ENCODE measurements around the gene FAM107B. TPM values are rescaled to one million over a fixed set of nuclear protein-coding genes. Genes with fewer than 3 reads are reported as not detected.

Gene FAM107B
- total RNA-seq, 4 donors from 2014 or later: 7.3 to 15.6 (median 13.3) TPM

GRCh38 chr10:14563359-14563940 lies 211.2 kb downstream of the FAM107B start:
- Histone ChIP-seq H3K27ac (no peak overlapping the region), H3K36me3 (peaks cover 0 to 11% of the 10 kb centered on the region in 2 donors), H3K4me1 (no peaks in the 10 kb centered on the region), H3K9me3 (peaks cover 0 to 5% (median 0%) of the 10 kb centered on the region in 3 donors), H3K27me3 (no peaks in the 10 kb centered on the region), H3K4me3 (no peak overlapping the region)
- 83 to 89% methylated on average over 3 to 4 of the region's 4 CpGs for WGBS, 2 donors (ENCODE audit: low coverage in 1 of 2)
- TF ChIP-seq EP300 (IDR thresholded peaks at IDR 0.05) (no peak), POLR2AphosphoS5 (IDR thresholded peaks at IDR 0.05) (no peak), POLR2A (IDR thresholded peaks at IDR 0.05) (no peak)
- TF ChIP-seq, protein P1, sequence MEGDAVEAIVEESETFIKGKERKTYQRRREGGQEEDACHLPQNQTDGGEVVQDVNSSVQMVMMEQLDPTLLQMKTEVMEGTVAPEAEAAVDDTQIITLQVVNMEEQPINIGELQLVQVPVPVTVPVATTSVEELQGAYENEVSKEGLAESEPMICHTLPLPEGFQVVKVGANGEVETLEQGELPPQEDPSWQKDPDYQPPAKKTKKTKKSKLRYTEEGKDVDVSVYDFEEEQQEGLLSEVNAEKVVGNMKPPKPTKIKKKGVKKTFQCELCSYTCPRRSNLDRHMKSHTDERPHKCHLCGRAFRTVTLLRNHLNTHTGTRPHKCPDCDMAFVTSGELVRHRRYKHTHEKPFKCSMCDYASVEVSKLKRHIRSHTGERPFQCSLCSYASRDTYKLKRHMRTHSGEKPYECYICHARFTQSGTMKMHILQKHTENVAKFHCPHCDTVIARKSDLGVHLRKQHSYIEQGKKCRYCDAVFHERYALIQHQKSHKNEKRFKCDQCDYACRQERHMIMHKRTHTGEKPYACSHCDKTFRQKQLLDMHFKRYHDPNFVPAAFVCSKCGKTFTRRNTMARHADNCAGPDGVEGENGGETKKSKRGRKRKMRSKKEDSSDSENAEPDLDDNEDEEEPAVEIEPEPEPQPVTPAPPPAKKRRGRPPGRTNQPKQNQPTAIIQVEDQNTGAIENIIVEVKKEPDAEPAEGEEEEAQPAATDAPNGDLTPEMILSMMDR (IDR thresholded peaks at IDR 0.05): no peak
- ATAC-seq: no peak

- Histone ChIP-seq H3K27ac (no peak overlapping the region), H3K27me3 (no peaks in the 10 kb centered on the region), H3K4me1 (no peaks in the 10 kb centered on the region), H3K4me3 (no peak overlapping the region), H3K9me3 (peaks cover 0 to 5% (median 0%) of the 10 kb centered on the region in 3 donors), H3K36me3 (peaks cover 0 to 9% of the 10 kb centered on the region in 2 donors)
- ATAC-seq: no peak
- WGBS, 2 donors (ENCODE audit: low coverage in 1 of 2): 66 to 85% methylated on average over 3 of the region's 3 CpGs
- no peak for TF ChIP-seq POLR2AphosphoS5 (IDR thresholded peaks at IDR 0.05)
- TF ChIP-seq, protein P1 (IDR thresholded peaks at IDR 0.05): no peak
- TF ChIP-seq EP300 (IDR thresholded peaks at IDR 0.05): no peak
- no peak for TF ChIP-seq POLR2A (IDR thresholded peaks at IDR 0.05)
These were observed 211.7 kb downstream of the FAM107B start for GRCh38 chr10:14563076-14563336.

GRCh38 chr10:14562218-14563075 lies 212.2 kb downstream of the FAM107B start:
- H3K27me3 ChIP-seq: no peaks in the 10 kb centered on the region
- ATAC-seq: no peak
- 63 to 89% methylated on average over 4 of the region's 4 CpGs for WGBS, 2 donors (ENCODE audit: low coverage in 1 of 2)

GRCh38 chr10:14560791-14561765 lies 213.6 kb downstream of the FAM107B start:
- Histone ChIP-seq H3K4me1 (peaks cover 0 to 5% (median 0%) of the 10 kb centered on the region in 3 donors), H3K36me3 (peaks cover 0 to 3% of the 10 kb centered on the region in 2 donors), H3K27ac (no peak overlapping the region), H3K9me3 (peaks cover 0 to 1% (median 0%) of the 10 kb centered on the region in 3 donors), H3K27me3 (no peaks in the 10 kb centered on the region), H3K4me3 (no peak overlapping the region)
- TF ChIP-seq POLR2A (IDR thresholded peaks at IDR 0.05) (no peak), EP300 (IDR thresholded peaks at IDR 0.05) (no peak), POLR2AphosphoS5 (IDR thresholded peaks at IDR 0.05) (no peak)
- TF ChIP-seq, protein P1 (IDR thresholded peaks at IDR 0.05): no peak
- 85 to 86% methylated on average over 9 to 12 of the region's 15 CpGs for WGBS, 2 donors (ENCODE audit: low coverage in 1 of 2)
- no peak for ATAC-seq

More at GRCh38 chr10:14562218-14563075, 212.2 kb downstream of the FAM107B start:
- no peaks in the 10 kb centered on the region for H3K4me1 ChIP-seq
- no peak overlapping the region for H3K27ac ChIP-seq
- peaks cover 0 to 7% of the 10 kb centered on the region in 2 donors for H3K36me3 ChIP-seq
- H3K4me3 ChIP-seq: no peak overlapping the region
- peaks cover 0 to 5% (median 0%) of the 10 kb centered on the region in 3 donors for H3K9me3 ChIP-seq
- TF ChIP-seq, protein P1 (IDR thresholded peaks at IDR 0.05): no peak
- no peak for TF ChIP-seq POLR2AphosphoS5 (IDR thresholded peaks at IDR 0.05)
- TF ChIP-seq POLR2A (IDR thresholded peaks at IDR 0.05): no peak
- no peak for TF ChIP-seq EP300 (IDR thresholded peaks at IDR 0.05)

All from gastroesophageal sphincter (tissue), 4 donors.